Mesendoderm (in vitro differentiated cells): ENCODE measurements around the gene WBP1L.
"Not testable (repeated sequence)": the region's sequence is repeated elsewhere in the genome, so short reads cannot be mapped to it uniquely, and the experiment has no call there.

Source experiments
- DNase-seq: peaks from one replicate; pipeline ENCODE4 v3.0.0; 2013
- H2AK5ac ChIP-seq: 2 replicates; pipeline ENCODE4 v1.6.1; 2013; ENCODE audit warnings: low read length, inconsistent platforms
- H2BK120ac ChIP-seq: 2 replicates; pipeline ENCODE4 v1.6.1; 2013; ENCODE audit warnings: low read depth, mild to moderate bottlenecking, low read length, moderate library complexity, mixed read lengths
- H2BK15ac ChIP-seq: replicated peaks from 2 replicates; pipeline ENCODE4 v1.6.1; 2013; ENCODE audit warnings: low read depth, mild to moderate bottlenecking, moderate library complexity
- H2BK5ac ChIP-seq: 2 replicates; pipeline ENCODE4 v1.6.1; 2013; ENCODE audit warnings: low read length, inconsistent platforms
- H3K18ac ChIP-seq: 2 replicates; pipeline ENCODE4 v1.6.1; 2013; ENCODE audit warnings: mild to moderate bottlenecking, low read length, mixed read lengths
- H3K23ac ChIP-seq: one replicate; pipeline ENCODE4 v1.6.1; 2013; ENCODE audit warnings: low read length
- H3K27ac ChIP-seq: 2 replicates; pipeline ENCODE4 v1.5.1; 2013; ENCODE audit warnings: low read depth, mild to moderate bottlenecking, inconsistent platforms, low read length, moderate library complexity
- H3K27me3 ChIP-seq: 2 replicates; pipeline ENCODE4 v1.6.1; 2013; ENCODE audit warnings: low read length, control low read depth, mild to moderate bottlenecking, inconsistent platforms; ENCODE audit not compliant: insufficient read depth, poor library complexity
- H3K36me3 ChIP-seq: 2 replicates; pipeline ENCODE4 v1.6.1; 2013; ENCODE audit warnings: low read length, inconsistent platforms; ENCODE audit not compliant: control insufficient read depth, insufficient read depth
- H3K4ac ChIP-seq: one replicate; pipeline ENCODE4 v1.6.1; 2013; ENCODE audit warnings: low read depth, mild to moderate bottlenecking, low read length, moderate library complexity
- H3K4me1 ChIP-seq: 2 replicates; pipeline ENCODE4 v1.6.1; 2013; ENCODE audit warnings: low read depth, low read length, inconsistent platforms; ENCODE audit not compliant: control insufficient read depth
- H3K4me2 ChIP-seq: 2 replicates; pipeline ENCODE4 v1.6.1; 2013; ENCODE audit warnings: low read length
- H3K4me3 ChIP-seq: 2 replicates; pipeline ENCODE4 v1.5.1; 2013; ENCODE audit warnings: mild to moderate bottlenecking, low read length
- H3K56ac ChIP-seq: one replicate; pipeline ENCODE4 v1.6.1; 2013; ENCODE audit warnings: low read length
- H3K79me1 ChIP-seq: 2 replicates; pipeline ENCODE4 v1.6.1; 2013; ENCODE audit warnings: low read length, inconsistent platforms
- H3K79me2 ChIP-seq: 2 replicates; pipeline ENCODE4 v1.6.1; 2013; ENCODE audit warnings: mild to moderate bottlenecking, low read length; ENCODE audit not compliant: control insufficient read depth, insufficient read depth
- H3K9ac ChIP-seq: 2 replicates; pipeline ENCODE4 v1.6.1; 2013; ENCODE audit warnings: low read length, inconsistent platforms
- H4K5ac ChIP-seq: one replicate; pipeline ENCODE4 v1.6.1; 2013; ENCODE audit warnings: low read length
- H4K8ac ChIP-seq: one replicate; pipeline ENCODE4 v1.6.1; 2013; ENCODE audit warnings: low read depth, mild to moderate bottlenecking, control low read depth, low read length, moderate library complexity
- WGBS: extraction: QIAGEN DNeasy Blood & Tissue Kit; methylation state at CpG from one replicate; pipeline ENCODE4 v1.1.7; 2013; ENCODE audit warnings: low lambda C conversion rate, missing lambda C conversion rate; ENCODE audit not compliant: insufficient coverage; ENCODE audit errors: extremely low coverage; 5-methylcytosine and 5-hydroxymethylcytosine counted together

Gene WBP1L

GRCh38 chr10:102753718-102754117, 10.0 kb downstream of the WBP1L start:
- H3K79me1 ChIP-seq = peaks cover 4% of the 10 kb centered on the region
- H2BK5ac ChIP-seq = no peak overlapping the region
- H2BK120ac ChIP-seq = no peak overlapping the region
- no peak overlapping the region for H4K5ac ChIP-seq
- H3K79me2 ChIP-seq = no peaks in the 10 kb centered on the region
- no peak overlapping the region for H2BK15ac ChIP-seq
- no peak overlapping the region for H3K23ac ChIP-seq
- H3K18ac ChIP-seq = no peak overlapping the region
- H3K27ac ChIP-seq = no peak overlapping the region
- no peak overlapping the region for H3K4me2 ChIP-seq
- H3K27me3 ChIP-seq = no peaks in the 10 kb centered on the region
- no peak overlapping the region for H3K56ac ChIP-seq
- WGBS = no CpG with 5 or more reads among the region's 1 CpG
- no peak for DNase-seq
- H3K4me3 ChIP-seq = no peak overlapping the region
- H3K9ac ChIP-seq = no peak overlapping the region
- H3K4me1 ChIP-seq = no peaks in the 10 kb centered on the region
- H3K36me3 ChIP-seq = no peaks in the 10 kb centered on the region
- no peak overlapping the region for H2AK5ac ChIP-seq
- no peak overlapping the region for H3K4ac ChIP-seq
- no peak overlapping the region for H4K8ac ChIP-seq

GRCh38 chr10:102757323-102757722, 13.6 kb downstream of the WBP1L start:
- Histone ChIP-seq H2BK15ac (no peak overlapping the region), H3K18ac (no peak overlapping the region), H4K5ac (no peak overlapping the region), H3K27me3 (no peaks in the 10 kb centered on the region), H3K9ac (no peak overlapping the region), H3K79me2 (no peaks in the 10 kb centered on the region), H2BK5ac (no peak overlapping the region), H3K36me3 (no peaks in the 10 kb centered on the region), H3K4me3 (no peak overlapping the region), H2AK5ac (no peak overlapping the region), H3K4me1 (no peaks in the 10 kb centered on the region), H3K79me1 (peaks cover 2% of the 10 kb centered on the region), H3K4me2 (no peak overlapping the region), H3K4ac (no peak overlapping the region), H2BK120ac (no peak overlapping the region), H3K23ac (no peak overlapping the region), H4K8ac (no peak overlapping the region), H3K27ac (no peak overlapping the region), H3K56ac (no peak overlapping the region)
- DNase-seq = no peak
- WGBS = no CpG with 5 or more reads among the region's 6 CpGs

GRCh38 chr10:102758240-102758932, 14.6 kb downstream of the WBP1L start:
- Histone ChIP-seq H2BK120ac (no peak overlapping the region), H3K4me2 (no peak overlapping the region), H4K5ac (no peak overlapping the region), H2BK15ac (no peak overlapping the region), H3K79me1 (peaks cover 2% of the 10 kb centered on the region), H4K8ac (no peak overlapping the region), H3K27ac (no peak overlapping the region), H3K4me3 (no peak overlapping the region), H3K56ac (no peak overlapping the region), H3K36me3 (no peaks in the 10 kb centered on the region), H3K18ac (no peak overlapping the region), H2AK5ac (no peak overlapping the region), H3K4me1 (no peaks in the 10 kb centered on the region), H3K23ac (no peak overlapping the region), H3K79me2 (no peaks in the 10 kb centered on the region), H3K9ac (no peak overlapping the region), H3K4ac (no peak overlapping the region), H2BK5ac (no peak overlapping the region), H3K27me3 (no peaks in the 10 kb centered on the region)
- WGBS = no CpG with 5 or more reads among the region's 9 CpGs
- DNase-seq = no peak

GRCh38 chr10:102758933-102759262, 15.2 kb downstream of the WBP1L start:
- not testable (repeated sequence) for DNase-seq, H3K4me2 ChIP-seq, H3K79me2 ChIP-seq, H4K5ac ChIP-seq, H3K56ac ChIP-seq, H3K27ac ChIP-seq, H3K4me3 ChIP-seq, H3K9ac ChIP-seq, H3K18ac ChIP-seq, H3K23ac ChIP-seq, H3K4me1 ChIP-seq, H3K79me1 ChIP-seq, H3K27me3 ChIP-seq, H3K36me3 ChIP-seq, H3K4ac ChIP-seq, H4K8ac ChIP-seq, H2BK5ac ChIP-seq, H2BK120ac ChIP-seq, H2BK15ac ChIP-seq, H2AK5ac ChIP-seq
- WGBS = no CpG with 5 or more reads among the region's 12 CpGs

GRCh38 chr10:102759497-102760210, 15.9 kb downstream of the WBP1L start:
- H3K79me1 ChIP-seq = peaks cover 4% of the 10 kb centered on the region
- H2BK15ac ChIP-seq = no peak overlapping the region
- H3K36me3 ChIP-seq = no peaks in the 10 kb centered on the region
- H2BK5ac ChIP-seq = no peak overlapping the region
- H3K27me3 ChIP-seq = no peaks in the 10 kb centered on the region
- no peak overlapping the region for H3K4me2 ChIP-seq
- no peak overlapping the region for H2AK5ac ChIP-seq
- H4K8ac ChIP-seq = no peak overlapping the region
- H3K4me1 ChIP-seq = no peaks in the 10 kb centered on the region
- H2BK120ac ChIP-seq = no peak overlapping the region
- H3K9ac ChIP-seq = no peak overlapping the region
- H3K27ac ChIP-seq = no peak overlapping the region
- no peak overlapping the region for H3K56ac ChIP-seq
- H3K4ac ChIP-seq = no peak overlapping the region
- H3K79me2 ChIP-seq = no peaks in the 10 kb centered on the region
- no peak overlapping the region for H3K4me3 ChIP-seq
- H4K5ac ChIP-seq = no peak overlapping the region
- no peak overlapping the region for H3K18ac ChIP-seq
- no CpG with 5 or more reads among the region's 3 CpGs for WGBS
- H3K23ac ChIP-seq = no peak overlapping the region
- no peak for DNase-seq

GRCh38 chr10:102761981-102762380, 18.2 kb downstream of the WBP1L start:
- H3K27ac ChIP-seq = no peak overlapping the region

More at GRCh38 chr10:102761981-102762380, 18.2 kb downstream of the WBP1L start:
- Histone ChIP-seq H3K27me3 (no peaks in the 10 kb centered on the region), H3K4me1 (no peaks in the 10 kb centered on the region), H2BK5ac (no peak overlapping the region), H3K4me2 (no peak overlapping the region), H4K5ac (no peak overlapping the region), H3K56ac (no peak overlapping the region), H3K23ac (no peak overlapping the region), H3K4me3 (no peak overlapping the region), H3K18ac (no peak overlapping the region), H2BK15ac (no peak overlapping the region), H2AK5ac (no peak overlapping the region), H4K8ac (no peak overlapping the region), H2BK120ac (no peak overlapping the region), H3K36me3 (no peaks in the 10 kb centered on the region), H3K4ac (no peak overlapping the region), H3K9ac (no peak overlapping the region), H3K79me1 (peaks cover 4% of the 10 kb centered on the region), H3K79me2 (no peaks in the 10 kb centered on the region)
- DNase-seq = no peak
- no CpG with 5 or more reads among the region's 4 CpGs for WGBS
